DND-41 (cell line): ENCODE data around the gene BAIAP2.

Experiments used
- EZH2 ChIP-seq: IDR thresholded peaks from 3 replicates; pipeline ENCODE4 v1.6.1; 2012; ENCODE audit warnings: borderline replicate concordance, low read depth, mild to moderate bottlenecking, moderate library complexity, low read length, inconsistent platforms; ENCODE audit not compliant: severe bottlenecking
- TF ChIP-seq, protein P1 (sequence below): IDR thresholded peaks from 2 replicates; pipeline ENCODE4 v1.5.1; 2012; ENCODE audit warnings: borderline replicate concordance, low read length, moderate library complexity, mild to moderate bottlenecking; ENCODE audit not compliant: poor library complexity, severe bottlenecking; ENCODE audit errors: extremely low read depth

DNA sequence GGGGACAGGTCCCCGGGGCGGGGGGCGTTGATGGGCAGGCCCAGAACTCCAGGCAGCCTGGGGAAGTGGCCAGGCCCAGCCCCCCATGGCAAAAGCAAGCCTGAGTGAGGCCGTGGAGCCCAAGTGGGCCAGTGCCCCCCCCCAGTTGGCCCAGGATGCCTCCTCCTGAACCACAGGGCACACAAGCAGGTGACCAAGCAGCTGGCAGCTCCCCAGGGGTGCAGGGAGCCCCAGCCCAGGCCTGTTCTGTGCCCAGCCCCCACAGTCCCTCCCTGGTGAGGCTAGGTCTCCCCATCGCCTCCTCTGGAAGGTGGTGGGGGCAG lies 92.1 kb downstream of the BAIAP2 start:
- TF ChIP-seq, protein P1, sequence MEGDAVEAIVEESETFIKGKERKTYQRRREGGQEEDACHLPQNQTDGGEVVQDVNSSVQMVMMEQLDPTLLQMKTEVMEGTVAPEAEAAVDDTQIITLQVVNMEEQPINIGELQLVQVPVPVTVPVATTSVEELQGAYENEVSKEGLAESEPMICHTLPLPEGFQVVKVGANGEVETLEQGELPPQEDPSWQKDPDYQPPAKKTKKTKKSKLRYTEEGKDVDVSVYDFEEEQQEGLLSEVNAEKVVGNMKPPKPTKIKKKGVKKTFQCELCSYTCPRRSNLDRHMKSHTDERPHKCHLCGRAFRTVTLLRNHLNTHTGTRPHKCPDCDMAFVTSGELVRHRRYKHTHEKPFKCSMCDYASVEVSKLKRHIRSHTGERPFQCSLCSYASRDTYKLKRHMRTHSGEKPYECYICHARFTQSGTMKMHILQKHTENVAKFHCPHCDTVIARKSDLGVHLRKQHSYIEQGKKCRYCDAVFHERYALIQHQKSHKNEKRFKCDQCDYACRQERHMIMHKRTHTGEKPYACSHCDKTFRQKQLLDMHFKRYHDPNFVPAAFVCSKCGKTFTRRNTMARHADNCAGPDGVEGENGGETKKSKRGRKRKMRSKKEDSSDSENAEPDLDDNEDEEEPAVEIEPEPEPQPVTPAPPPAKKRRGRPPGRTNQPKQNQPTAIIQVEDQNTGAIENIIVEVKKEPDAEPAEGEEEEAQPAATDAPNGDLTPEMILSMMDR: no peak
- no peak for TF ChIP-seq EZH2
